ENCODE measurements around the gene NRCAM. TPM values are rescaled to one million over a fixed set of nuclear protein-coding genes. Genes with fewer than 3 reads are reported as not detected.

NRCAM gene
- total and polyA plus RNA-seq, 2 of the 8 experiments (the other 6 are each of a cell fraction or from before 2014, with no cell fraction given) = 2.7 to 3.8 TPM

DNA sequence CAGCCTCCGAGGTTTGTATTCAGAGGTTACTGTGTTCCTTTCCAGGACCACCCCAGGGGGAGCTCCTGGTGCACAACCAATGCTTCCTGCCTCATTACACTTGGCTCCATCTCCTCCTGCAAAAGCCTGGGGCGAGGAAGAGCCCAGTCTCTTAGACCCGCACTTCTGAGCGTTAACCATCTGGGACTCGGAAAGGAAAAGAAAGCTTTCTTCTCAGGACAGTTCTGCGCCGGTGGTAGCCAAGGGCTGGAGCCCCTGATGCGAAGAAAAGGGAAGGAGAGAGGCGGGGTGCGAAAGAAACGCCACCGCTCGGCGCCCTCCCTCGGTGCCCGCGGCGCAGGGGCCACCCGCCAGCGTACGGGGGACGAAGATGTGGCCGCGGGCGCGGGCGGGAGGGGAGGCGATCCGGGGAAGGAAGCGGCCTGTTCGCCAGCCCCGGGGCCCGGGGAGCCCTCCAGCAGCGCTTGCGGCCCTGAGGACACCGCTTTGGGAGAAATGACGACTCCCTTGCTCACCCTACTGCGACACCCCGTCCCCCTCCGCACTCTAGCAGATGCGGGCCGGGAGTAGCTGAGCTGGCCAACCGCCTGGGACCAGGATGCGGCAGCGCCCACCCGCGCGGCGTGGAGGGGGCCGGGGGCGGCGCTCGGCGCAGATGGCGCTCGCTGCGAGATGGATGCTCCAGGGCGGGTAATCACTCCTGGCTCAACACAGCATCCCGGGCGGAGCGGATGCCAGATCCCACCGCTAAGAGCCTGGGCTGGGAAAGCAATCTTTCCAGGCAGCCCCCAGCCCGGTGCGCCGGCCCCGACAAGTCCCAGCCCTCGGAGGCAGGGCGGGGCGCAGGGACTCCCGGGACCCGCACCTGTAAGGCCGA is 1.3 kb downstream of the NRCAM start (continued):
- peak; percentile 11 for TF ChIP-seq RNF2 (IDR thresholded peaks at IDR 0.05; ENCODE audit: borderline replicate concordance, low read depth, low read length, missing control alignments, poor library complexity, severe bottlenecking)
- TF ChIP-seq GABPA (IDR thresholded peaks at IDR 0.05; ENCODE audit: borderline replicate concordance, insufficient read depth, low read length) = no peak
- peak; percentile 85 for TF ChIP-seq KDM4A (IDR thresholded peaks at IDR 0.05; ENCODE audit: low read depth, low read length, severe bottlenecking)
- no peak for TF ChIP-seq TEAD4 (IDR thresholded peaks at IDR 0.05; ENCODE audit: low read depth, low read length)
- TF ChIP-seq TBP (IDR thresholded peaks at IDR 0.05; ENCODE audit: low read depth, low read length) = 0 out of 2 replicates have a peak, but pooled peaks have one; percentile 13
- no peak for TF ChIP-seq NANOG (IDR thresholded peaks at IDR 0.05; ENCODE audit: insufficient read depth, low read depth, low read length, poor library complexity, severe bottlenecking)
- no peak for TF ChIP-seq SP4 (IDR thresholded peaks at IDR 0.05; ENCODE audit: low read length)
- peak; percentile 88 for TF ChIP-seq ASH2L (IDR thresholded peaks at IDR 0.05; ENCODE audit: low read length)
- no peak for TF ChIP-seq NRF1 (IDR thresholded peaks at IDR 0.05; ENCODE audit: low read depth, low read length)
- TF ChIP-seq RAD21 (IDR thresholded peaks at IDR 0.05 in 1 of 2, conservative IDR thresholded peaks at IDR 0.05 in 1 of 2; ENCODE audit: low read depth in 2 of 2, low read length in 2 of 2) = peak in 1 of 2 experiments; percentile 27; a peak in 1 of 4 replicates
- TF ChIP-seq, protein P1, sequence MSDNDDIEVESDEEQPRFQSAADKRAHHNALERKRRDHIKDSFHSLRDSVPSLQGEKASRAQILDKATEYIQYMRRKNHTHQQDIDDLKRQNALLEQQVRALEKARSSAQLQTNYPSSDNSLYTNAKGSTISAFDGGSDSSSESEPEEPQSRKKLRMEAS (IDR thresholded peaks at IDR 0.05) = no peak; the same call in 1 of the 2 replicates
- TF ChIP-seq SIX5 (IDR thresholded peaks at IDR 0.05; ENCODE audit: low read depth, low read length) = no peak
- no peak for TF ChIP-seq CBX8 (IDR thresholded peaks at IDR 0.05; ENCODE audit: borderline replicate concordance, low read depth, low read length)
- no peak for TF ChIP-seq CHD1 (IDR thresholded peaks at IDR 0.05; ENCODE audit: low read depth, low read length)
- no peak; the same call in 1 of the 2 replicates for TF ChIP-seq RBBP5 (IDR thresholded peaks at IDR 0.05; ENCODE audit: borderline replicate concordance, low read depth, low read length)
- TF ChIP-seq, protein P2, sequence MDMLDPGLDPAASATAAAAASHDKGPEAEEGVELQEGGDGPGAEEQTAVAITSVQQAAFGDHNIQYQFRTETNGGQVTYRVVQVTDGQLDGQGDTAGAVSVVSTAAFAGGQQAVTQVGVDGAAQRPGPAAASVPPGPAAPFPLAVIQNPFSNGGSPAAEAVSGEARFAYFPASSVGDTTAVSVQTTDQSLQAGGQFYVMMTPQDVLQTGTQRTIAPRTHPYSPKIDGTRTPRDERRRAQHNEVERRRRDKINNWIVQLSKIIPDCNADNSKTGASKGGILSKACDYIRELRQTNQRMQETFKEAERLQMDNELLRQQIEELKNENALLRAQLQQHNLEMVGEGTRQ (IDR thresholded peaks at IDR 0.05; ENCODE audit: low read length) = no peak
- TF ChIP-seq SIRT6 (IDR thresholded peaks at IDR 0.05; ENCODE audit: low read length) = no peak
- TF ChIP-seq, protein P3, sequence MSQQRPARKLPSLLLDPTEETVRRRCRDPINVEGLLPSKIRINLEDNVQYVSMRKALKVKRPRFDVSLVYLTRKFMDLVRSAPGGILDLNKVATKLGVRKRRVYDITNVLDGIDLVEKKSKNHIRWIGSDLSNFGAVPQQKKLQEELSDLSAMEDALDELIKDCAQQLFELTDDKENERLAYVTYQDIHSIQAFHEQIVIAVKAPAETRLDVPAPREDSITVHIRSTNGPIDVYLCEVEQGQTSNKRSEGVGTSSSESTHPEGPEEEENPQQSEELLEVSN (IDR thresholded peaks at IDR 0.05) = no peak
- no peak for TF ChIP-seq POLR2AphosphoS5 (IDR thresholded peaks at IDR 0.05; ENCODE audit: low read depth, low read length)

All from H1 (cell line).